PC-9 (cell line): ENCODE data around the gene C10orf62.
"Not testable (repeated sequence)": the region's sequence is repeated elsewhere in the genome, so short reads cannot be mapped to it uniquely, and the experiment has no call there.

Experiments used
- EZH2 ChIP-seq: fragments of 200-600 bp; sonication (generic); IDR thresholded peaks from 2 replicates; pipeline ENCODE4 v1.8.0; 2017; ENCODE audit warnings: antibody characterized with exemption, low read depth
- TF ChIP-seq, protein P1 (sequence below): fragments of 200-600 bp; sonication (generic); conservative IDR thresholded peaks from 2 replicates; pipeline ENCODE4 v1.6.1; 2017; ENCODE audit warnings: mixed run types, antibody characterized with exemption, mild to moderate bottlenecking, moderate library complexity

DNA sequence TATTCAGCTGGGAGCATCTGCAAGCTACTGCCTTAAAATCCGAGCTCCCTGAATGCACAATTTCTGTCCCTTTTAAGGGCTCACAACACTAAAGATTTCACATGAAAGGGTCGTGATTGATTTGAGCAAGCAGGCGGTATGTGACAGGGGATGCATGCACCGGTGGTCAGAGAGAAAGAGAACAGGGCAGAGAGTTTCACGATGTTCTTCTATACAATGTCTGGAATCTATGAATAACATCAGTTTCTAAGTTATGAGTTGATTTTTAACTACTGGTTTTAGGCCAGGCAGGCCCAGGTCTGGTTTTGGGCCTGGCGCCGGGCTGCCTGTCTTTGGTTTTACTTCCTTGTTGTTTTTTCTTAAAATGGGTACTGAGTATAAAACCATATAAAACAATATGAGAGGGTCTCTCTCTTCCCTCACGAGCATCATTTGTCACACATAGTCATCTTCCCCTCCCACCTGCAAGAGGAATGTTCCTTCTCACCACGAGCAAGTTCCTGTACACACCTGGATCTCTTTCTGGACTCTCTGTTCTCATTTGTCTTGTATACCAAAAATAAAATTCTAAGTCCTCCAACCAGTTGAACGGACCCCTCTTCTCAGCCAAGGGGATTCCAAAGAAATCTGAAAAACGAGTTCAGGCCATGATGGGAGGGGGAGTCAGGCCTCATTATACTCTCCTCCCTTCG is 28.0 kb upstream of the C10orf62 start:
- TF ChIP-seq, protein P1, sequence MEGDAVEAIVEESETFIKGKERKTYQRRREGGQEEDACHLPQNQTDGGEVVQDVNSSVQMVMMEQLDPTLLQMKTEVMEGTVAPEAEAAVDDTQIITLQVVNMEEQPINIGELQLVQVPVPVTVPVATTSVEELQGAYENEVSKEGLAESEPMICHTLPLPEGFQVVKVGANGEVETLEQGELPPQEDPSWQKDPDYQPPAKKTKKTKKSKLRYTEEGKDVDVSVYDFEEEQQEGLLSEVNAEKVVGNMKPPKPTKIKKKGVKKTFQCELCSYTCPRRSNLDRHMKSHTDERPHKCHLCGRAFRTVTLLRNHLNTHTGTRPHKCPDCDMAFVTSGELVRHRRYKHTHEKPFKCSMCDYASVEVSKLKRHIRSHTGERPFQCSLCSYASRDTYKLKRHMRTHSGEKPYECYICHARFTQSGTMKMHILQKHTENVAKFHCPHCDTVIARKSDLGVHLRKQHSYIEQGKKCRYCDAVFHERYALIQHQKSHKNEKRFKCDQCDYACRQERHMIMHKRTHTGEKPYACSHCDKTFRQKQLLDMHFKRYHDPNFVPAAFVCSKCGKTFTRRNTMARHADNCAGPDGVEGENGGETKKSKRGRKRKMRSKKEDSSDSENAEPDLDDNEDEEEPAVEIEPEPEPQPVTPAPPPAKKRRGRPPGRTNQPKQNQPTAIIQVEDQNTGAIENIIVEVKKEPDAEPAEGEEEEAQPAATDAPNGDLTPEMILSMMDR: not testable (repeated sequence)
- TF ChIP-seq EZH2: not testable (repeated sequence)
